IPS-20b (cell line): ENCODE data around the gene HLA-DOA.

ENCODE experiments used
- H3K27ac ChIP-seq: one replicate; pipeline ENCODE4 v1.5.1; 2013; ENCODE audit warnings: low read length
- H3K27me3 ChIP-seq: 2 replicates; pipeline ENCODE4 v1.6.1; 2013; ENCODE audit warnings: mild to moderate bottlenecking, low read length, inconsistent platforms; ENCODE audit not compliant: insufficient read depth
- H3K36me3 ChIP-seq: 2 replicates; pipeline ENCODE4 v1.6.1; 2013; ENCODE audit warnings: low read depth, mild to moderate bottlenecking, inconsistent platforms, low read length, moderate library complexity; ENCODE audit not compliant: insufficient read depth
- H3K4me1 ChIP-seq: 2 replicates; pipeline ENCODE4 v1.6.1; 2013; ENCODE audit warnings: mild to moderate bottlenecking, control low read depth, inconsistent platforms, low read length, moderate library complexity; ENCODE audit not compliant: insufficient read depth
- H3K4me3 ChIP-seq: 2 replicates; pipeline ENCODE4 v1.5.1; 2013; ENCODE audit warnings: mild to moderate bottlenecking, low read length, inconsistent platforms
- H3K9ac ChIP-seq: 2 replicates; pipeline ENCODE4 v1.6.1; 2013; ENCODE audit warnings: low read depth, mild to moderate bottlenecking, inconsistent platforms, low read length, moderate library complexity
- H3K9me3 ChIP-seq: 2 replicates; pipeline ENCODE4 v1.6.1; 2013; ENCODE audit warnings: mild to moderate bottlenecking, low read depth, low read length, inconsistent platforms; ENCODE audit not compliant: insufficient read depth

HLA-DOA gene

GRCh38 chr6:32984622-32985389 lies 24.6 kb downstream of the HLA-DOA start:
- Histone ChIP-seq H3K4me3 (no peak overlapping the region), H3K27ac (no peak overlapping the region), H3K9me3 (no peaks in the 10 kb centered on the region), H3K36me3 (peaks cover 28% of the 10 kb centered on the region), H3K4me1 (no peaks in the 10 kb centered on the region; the same call in 1 of the 2 replicates), H3K27me3 (no peaks in the 10 kb centered on the region), H3K9ac (no peak overlapping the region)

- no peak overlapping the region for H3K27ac ChIP-seq
- H3K4me1 ChIP-seq, result no peaks in the 10 kb centered on the region; the same call in 1 of the 2 replicates
- no peak overlapping the region for H3K9ac ChIP-seq
- H3K4me3 ChIP-seq, result no peak overlapping the region
- peaks cover 35% of the 10 kb centered on the region for H3K36me3 ChIP-seq
- H3K27me3 ChIP-seq, result no peaks in the 10 kb centered on the region
- H3K9me3 ChIP-seq, result no peaks in the 10 kb centered on the region
Observed at GRCh38 chr6:32983964-32984621, 25.3 kb downstream of the HLA-DOA start.

- Histone ChIP-seq H3K9ac (no peak overlapping the region), H3K27ac (no peak overlapping the region), H3K27me3 (no peaks in the 10 kb centered on the region), H3K4me3 (no peak overlapping the region), H3K36me3 (peaks cover 41% of the 10 kb centered on the region), H3K4me1 (no peaks in the 10 kb centered on the region; the same call in 1 of the 2 replicates), H3K9me3 (no peaks in the 10 kb centered on the region)
Observed at GRCh38 chr6:32983493-32983848, 25.9 kb downstream of the HLA-DOA start.

GRCh38 chr6:32982702-32983492 lies 26.5 kb downstream of the HLA-DOA start:
- Histone ChIP-seq H3K9me3 (no peaks in the 10 kb centered on the region), H3K36me3 (peaks cover 47% of the 10 kb centered on the region), H3K4me3 (no peak overlapping the region), H3K27me3 (no peaks in the 10 kb centered on the region), H3K9ac (no peak overlapping the region), H3K4me1 (no peaks in the 10 kb centered on the region), H3K27ac (no peak overlapping the region)

GRCh38 chr6:32982084-32982701 lies 27.2 kb downstream of the HLA-DOA start:
- peaks cover 54% of the 10 kb centered on the region for H3K36me3 ChIP-seq
- H3K4me1 ChIP-seq, result no peaks in the 10 kb centered on the region
- H3K27ac ChIP-seq, result no peak overlapping the region
- H3K9me3 ChIP-seq, result no peaks in the 10 kb centered on the region
- no peak overlapping the region for H3K9ac ChIP-seq
- no peak overlapping the region for H3K4me3 ChIP-seq
- H3K27me3 ChIP-seq, result no peaks in the 10 kb centered on the region

- Histone ChIP-seq H3K27ac (no peak overlapping the region), H3K36me3 (peaks cover 70% of the 10 kb centered on the region), H3K27me3 (no peaks in the 10 kb centered on the region), H3K4me1 (no peaks in the 10 kb centered on the region), H3K4me3 (no peak overlapping the region), H3K9me3 (no peaks in the 10 kb centered on the region), H3K9ac (no peak overlapping the region)
Observed at GRCh38 chr6:32980488-32981038, 28.8 kb downstream of the HLA-DOA start.

GRCh38 chr6:32979720-32980487 lies 29.5 kb downstream of the HLA-DOA start:
- Histone ChIP-seq H3K9ac (no peak overlapping the region), H3K27me3 (no peaks in the 10 kb centered on the region), H3K4me1 (no peaks in the 10 kb centered on the region; the same call in 1 of the 2 replicates), H3K4me3 (no peak overlapping the region), H3K27ac (no peak overlapping the region), H3K36me3 (peaks cover 77% of the 10 kb centered on the region), H3K9me3 (no peaks in the 10 kb centered on the region)

GRCh38 chr6:32977953-32978324 lies 31.5 kb downstream of the HLA-DOA start:
- H3K4me1 ChIP-seq, result no peaks in the 10 kb centered on the region; the same call in 1 of the 2 replicates
- H3K9ac ChIP-seq, result no peak overlapping the region
- no peak overlapping the region for H3K27ac ChIP-seq
- no peaks in the 10 kb centered on the region for H3K27me3 ChIP-seq
- H3K36me3 ChIP-seq, result peaks cover 96% of the 10 kb centered on the region
- H3K4me3 ChIP-seq, result no peak overlapping the region
- no peaks in the 10 kb centered on the region for H3K9me3 ChIP-seq

GRCh38 chr6:32977272-32977952 lies 32.0 kb downstream of the HLA-DOA start:
- Histone ChIP-seq H3K4me1 (no peaks in the 10 kb centered on the region; the same call in 1 of the 2 replicates), H3K27me3 (no peaks in the 10 kb centered on the region), H3K4me3 (no peak overlapping the region), H3K9me3 (no peaks in the 10 kb centered on the region), H3K9ac (no peak overlapping the region), H3K36me3 (peaks cover 100% of the 10 kb centered on the region), H3K27ac (no peak overlapping the region)

- Histone ChIP-seq H3K36me3 (peaks cover 95% of the 10 kb centered on the region), H3K9me3 (no peaks in the 10 kb centered on the region), H3K27ac (no peak overlapping the region), H3K4me3 (0 out of 2 replicates have a peak overlapping the region, but pooled peaks have one; percentile 85), H3K9ac (no peak overlapping the region), H3K27me3 (no peaks in the 10 kb centered on the region), H3K4me1 (no peaks in the 10 kb centered on the region; the same call in 1 of the 2 replicates)
Observed at GRCh38 chr6:32976334-32977069, 32.9 kb downstream of the HLA-DOA start.
